Stimulated activated CD4-positive, alpha-beta T cell treated with anti-CD3 and anti-CD28 coated beads, Interleukin-1b, Interleukin-23, amount 100 ng/mL, for 1 hour (primary cell): ENCODE results near the gene GOLM1.
"Not testable (repeated sequence)": the region's sequence is repeated elsewhere in the genome, so short reads cannot be mapped to it uniquely, and the experiment has no call there.

Experiments used
- DNase-seq, 2 donors: peaks; one replicate each; pipeline ENCODE4 v3.0.0-alpha.2; 2020; ENCODE audit warnings: low read depth in 2 of 2

The GOLM1 gene

DNA sequence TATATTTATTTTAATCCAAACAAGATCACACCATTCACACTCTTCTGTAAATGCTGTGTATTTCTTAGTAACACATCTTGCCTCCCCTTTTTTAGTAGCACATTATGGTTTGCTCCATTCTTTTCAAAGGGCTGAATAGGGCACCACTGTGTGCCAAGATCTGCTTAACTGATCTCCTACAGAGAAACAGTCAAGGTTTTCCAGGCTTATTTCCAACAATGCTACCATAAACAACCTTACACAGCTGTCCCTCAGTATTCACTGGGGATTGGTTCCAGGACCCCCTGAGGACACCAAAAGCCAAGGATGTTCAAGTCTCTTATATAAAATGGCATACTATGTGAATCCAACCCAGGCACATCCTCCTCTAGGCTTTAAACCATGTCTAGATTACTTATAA, 16.5 kb downstream of the GOLM1 start:
- DNase-seq: no peak

DNA sequence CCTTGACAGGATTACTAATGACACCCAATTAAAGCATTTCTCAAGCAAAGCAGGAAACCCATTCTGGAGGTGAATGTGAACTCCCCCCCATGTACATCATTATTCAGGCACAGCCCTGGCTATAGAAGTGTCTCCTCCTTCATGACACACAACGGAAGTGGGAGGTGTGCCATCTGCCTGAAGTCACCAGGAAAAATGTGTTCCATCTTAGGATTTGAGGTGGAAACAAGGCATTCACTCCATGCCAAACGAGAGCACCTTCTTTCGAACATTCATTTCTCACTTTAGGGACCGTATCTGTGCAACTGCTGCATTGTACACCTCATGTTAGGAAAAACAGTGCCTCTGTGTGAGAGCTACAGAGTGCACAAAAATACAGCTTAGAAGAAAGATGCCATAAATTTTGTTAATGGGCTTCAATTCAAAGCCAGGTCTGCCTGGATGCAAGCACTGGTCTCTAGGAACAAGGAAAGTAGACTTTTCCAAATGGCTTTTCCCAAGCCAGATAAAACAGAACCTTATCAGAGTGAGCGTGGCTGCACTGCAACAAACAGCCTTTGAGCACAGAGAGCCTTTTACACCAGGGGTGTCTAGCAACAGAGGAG, 19.4 kb downstream of the GOLM1 start:
- DNase-seq: no peak

GRCh38 chr9:86079421-86079831, 19.9 kb downstream of the GOLM1 start:
- DNase-seq: no peak

DNA sequence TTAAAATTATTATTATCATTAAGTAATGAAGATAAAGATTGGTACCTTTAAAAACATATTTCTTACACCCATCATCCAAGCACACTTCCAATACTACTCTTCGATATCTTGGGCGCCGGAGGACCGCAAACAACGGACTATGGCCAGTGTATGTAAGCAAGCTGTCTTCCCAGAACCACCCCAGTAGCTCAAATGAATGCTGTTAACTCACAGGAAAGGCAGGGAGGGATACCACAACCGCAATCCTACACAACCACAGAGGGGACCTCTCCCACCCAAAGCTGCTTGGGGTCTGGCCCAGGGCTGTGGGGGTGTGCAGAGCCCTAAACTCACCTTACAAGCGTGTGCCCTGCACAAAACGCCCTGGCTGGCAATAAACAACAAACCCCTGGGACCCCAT, 20.6 kb downstream of the GOLM1 start:
- DNase-seq: no peak

GRCh38 chr9:86077276-86077675, 22.1 kb downstream of the GOLM1 start:
- DNase-seq: no peak

DNA sequence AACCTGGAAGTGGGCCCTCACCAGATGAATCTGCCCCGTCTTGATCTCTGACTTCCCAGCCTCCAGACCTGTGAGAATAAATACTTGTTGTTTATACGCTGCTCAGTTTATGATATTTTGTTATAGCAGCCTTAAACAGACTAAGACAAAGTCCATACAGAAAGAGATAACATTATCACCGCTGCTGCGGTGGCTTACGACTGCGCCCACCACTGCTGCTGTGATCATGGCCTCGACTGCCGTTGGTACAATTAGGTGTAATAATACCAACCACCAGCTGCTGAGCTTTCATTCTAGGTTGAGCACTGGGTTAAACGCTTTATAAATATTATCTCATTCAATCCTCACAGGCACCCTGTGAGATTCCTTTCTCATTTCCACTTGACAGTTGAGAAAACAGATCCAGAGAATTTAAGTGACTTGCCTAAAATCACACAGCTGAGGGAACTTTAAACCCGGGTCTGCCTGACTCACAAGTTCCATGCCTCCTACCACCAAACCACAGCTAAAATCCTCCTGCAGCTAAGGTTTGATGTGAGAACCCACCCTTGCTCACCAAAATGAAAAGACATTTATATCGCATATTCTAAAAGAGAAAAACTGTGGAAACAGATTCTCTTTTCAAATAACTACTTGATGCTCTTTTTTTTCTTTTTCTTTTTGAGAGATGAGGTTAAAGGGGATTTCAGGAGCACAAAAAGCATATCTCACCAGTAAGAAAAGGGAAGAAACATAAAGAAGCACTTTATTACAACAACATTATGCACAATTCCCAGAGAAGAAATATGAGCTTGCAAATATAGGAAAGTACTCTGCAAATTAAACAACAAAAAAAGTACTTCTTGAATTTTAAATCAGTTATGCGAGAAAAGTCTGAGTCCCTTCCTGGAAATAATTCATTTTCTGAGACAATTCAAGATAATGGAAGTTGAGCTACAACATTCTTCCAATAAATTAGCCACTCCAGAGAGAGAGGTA, 23.9 kb downstream of the GOLM1 start:
- no peak for DNase-seq

- DNase-seq: no peak
These were observed 25.5 kb downstream of the GOLM1 start for GRCh38 chr9:86073839-86074238.

- no peak for DNase-seq
These were observed 26.9 kb downstream of the GOLM1 start for GRCh38 chr9:86072394-86072877.

GRCh38 chr9:86069206-86069869, 30.0 kb downstream of the GOLM1 start:
- no peak for DNase-seq

GRCh38 chr9:86064220-86064619, 35.1 kb downstream of the GOLM1 start:
- no peak for DNase-seq

DNA sequence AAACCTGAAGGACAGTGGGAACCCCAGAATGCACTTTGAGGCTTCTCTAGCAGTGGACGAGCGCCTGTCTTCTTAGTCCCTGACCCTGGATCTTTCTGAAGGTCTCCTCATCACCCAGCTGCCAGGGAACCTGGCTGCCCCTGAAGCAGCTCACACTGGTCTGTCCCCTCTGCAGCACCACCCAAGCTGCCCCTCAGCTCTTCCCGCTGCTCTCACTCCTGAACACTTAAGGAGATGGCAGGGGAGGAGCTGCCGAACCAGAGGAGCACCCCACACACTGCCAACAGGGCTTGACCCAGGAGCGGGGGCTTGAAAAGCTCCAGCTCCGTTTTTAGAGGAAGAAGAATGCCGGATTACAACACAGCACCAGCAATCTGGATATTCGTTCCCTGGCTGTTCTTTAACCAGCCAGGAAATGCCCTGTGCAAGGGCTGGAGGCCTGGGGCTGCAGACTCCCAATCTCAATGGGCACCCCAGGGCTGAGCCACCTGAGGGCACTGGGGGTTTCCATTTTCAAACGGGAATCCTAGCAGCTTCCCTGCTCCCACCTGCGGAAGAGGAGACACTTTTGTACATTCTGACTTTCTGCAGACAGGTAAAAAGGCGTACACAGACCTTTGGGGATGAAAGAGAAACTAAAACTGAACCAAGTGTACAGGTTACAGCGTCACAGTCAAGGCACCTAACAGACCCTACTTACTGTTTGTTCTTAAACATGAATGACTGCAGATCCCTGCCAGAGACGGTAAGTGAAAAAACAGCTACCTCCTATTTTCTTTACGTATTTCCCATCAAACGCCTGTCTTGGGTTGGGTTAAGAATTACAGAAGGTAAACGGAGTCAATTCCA, 36.3 kb downstream of the GOLM1 start:
- no peak for DNase-seq

DNA sequence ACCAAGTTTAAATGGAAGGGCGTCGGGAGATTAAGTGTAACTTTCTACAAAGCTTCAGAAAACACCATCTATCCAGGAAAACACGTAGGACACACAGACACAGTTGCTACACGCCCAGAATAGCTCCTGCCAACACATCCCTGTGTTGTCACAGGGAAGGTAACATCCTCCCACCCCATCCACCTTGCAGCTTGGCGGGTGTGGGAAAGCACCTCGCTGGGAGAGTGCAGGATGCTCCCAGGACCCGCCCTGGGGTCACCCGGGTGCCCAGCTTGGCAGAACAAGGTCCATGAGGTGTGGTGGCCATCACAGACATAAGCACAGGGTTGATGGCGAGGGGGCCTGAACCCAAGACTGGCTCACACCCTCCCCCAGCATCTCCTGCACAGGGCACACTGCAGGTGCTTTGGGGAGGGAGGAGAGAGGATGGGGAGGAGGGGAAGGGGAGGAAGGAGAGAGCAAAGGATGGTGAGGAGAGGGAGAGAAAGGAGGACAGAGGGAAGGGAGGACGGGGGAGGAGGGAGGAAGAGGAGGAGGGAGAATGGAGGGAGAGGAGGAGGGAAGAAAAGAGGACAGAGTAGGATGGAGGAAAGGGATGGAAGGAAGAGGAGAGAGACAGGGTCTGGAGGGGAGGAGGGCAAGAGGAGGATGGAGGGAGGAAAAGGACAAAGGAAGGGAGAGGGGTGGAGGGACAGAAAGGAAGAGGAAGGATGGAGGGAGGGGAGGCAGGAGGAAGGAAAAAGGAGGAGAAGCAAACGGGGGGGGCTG, 37.2 kb downstream of the GOLM1 start:
- no peak for DNase-seq

GRCh38 chr9:86057491-86057890, 41.9 kb downstream of the GOLM1 start:
- DNase-seq: no peak

GRCh38 chr9:86054695-86055094, 44.7 kb downstream of the GOLM1 start:
- DNase-seq: no peak

DNA sequence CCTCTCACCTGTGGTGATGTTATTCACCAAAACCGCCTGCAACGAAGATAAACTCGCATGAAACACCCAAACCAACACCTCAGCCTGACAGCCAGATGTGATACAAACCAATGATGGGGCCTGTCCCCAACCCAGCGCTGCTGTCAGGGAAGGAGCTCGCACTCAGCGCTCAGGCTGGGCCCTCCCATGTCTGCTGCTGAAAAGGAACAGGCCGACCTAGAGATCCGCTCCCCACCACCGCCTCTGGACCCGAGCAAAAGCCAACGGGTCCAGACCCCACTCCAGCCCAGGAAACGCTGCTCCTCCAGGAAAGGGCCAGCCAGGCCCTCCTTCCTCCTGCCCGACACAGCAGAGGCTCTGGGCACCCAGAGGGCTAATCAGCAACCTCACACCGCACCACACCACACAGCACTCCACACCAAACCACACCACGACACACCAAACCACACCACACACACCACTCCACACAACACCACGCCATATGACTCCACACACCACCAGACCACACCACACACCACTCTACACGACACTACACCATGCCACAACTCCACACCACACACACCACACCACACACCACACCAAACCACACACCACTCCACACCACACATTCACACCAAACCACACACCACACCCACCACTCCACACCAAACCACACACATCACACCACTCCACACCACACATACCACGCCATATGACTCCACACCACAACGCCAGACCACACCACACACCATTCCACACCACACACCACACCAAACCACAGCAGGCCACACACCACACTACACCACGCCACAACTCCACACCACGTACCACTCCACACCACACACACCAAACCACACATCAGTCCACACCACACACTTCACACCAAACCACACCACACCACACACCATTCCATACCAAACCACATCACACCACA, 46.5 kb downstream of the GOLM1 start:
- DNase-seq: no peak

DNA sequence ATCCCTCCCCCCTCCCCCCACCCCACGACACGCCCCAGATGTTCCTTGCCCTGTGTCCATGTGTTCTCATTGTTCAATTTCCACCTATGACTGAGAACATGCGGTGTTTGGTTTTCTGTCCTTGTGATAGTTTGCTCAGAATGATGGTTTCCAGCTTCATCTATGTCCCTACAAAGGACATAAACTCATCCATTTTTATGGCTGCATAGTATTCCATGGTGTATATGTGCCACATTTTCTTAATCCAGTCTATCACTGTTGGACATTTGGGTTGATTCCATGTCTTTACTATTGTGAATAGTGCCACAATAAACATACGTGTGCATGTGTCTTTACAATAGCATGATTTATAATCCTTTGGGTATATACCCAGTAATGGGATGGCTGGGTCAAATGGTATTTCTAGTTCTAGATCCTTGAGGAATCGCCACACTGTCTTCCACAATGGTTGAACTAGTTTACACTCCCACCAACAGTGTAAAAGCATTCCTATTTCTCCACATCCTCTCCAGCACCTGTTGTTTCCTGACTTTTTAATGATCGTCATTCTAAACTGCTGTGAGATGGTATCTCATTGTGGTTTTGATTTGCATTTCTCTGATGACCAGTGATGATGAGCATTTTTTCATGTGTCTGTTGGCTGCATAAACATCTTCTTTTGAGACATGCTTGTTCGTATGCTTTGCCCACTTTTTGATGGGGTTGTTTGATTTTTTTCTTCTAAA, 51.2 kb downstream of the GOLM1 start:
- not testable (repeated sequence) for DNase-seq

GRCh38 chr9:86047361-86047760, 52.0 kb downstream of the GOLM1 start:
- DNase-seq: no peak

- no peak for DNase-seq
These were observed 52.4 kb downstream of the GOLM1 start for GRCh38 chr9:86046930-86047341.

- DNase-seq: no peak
These were observed 53.2 kb downstream of the GOLM1 start for GRCh38 chr9:86046071-86046636.
